HepG2 (cell line): Measurements from ENCODE around the gene DHX36. TPM values are rescaled to one million over a fixed set of nuclear protein-coding genes. Genes with fewer than 3 reads are reported as not detected.

ENCODE experiments used
- ATAC-seq: fragments of 200-7000 bp; cut with Tn5 transposase; 3 replicates; pipeline ENCODE4 v1.9.1; 2020; ENCODE audit warnings: mild to moderate bottlenecking, moderate library complexity
- BruUV-seq: library from RNA; stranded (reverse); fragments of 400-500 nt; replicated peaks from 2 replicates; lab custom pipeline; 2021; lab: Mats Ljungman, UMichigan
- CTCF ChIA-PET: fragments of 300-600 bp; formaldehyde crosslinking; extraction: SDS; loops from one replicate; lab custom pipeline; 2021; ENCODE audit warnings: low total read pairs, inconsistent platforms, low intra/inter-chr PET ratio; lab: Yijun Ruan, JAX
- POLR2A ChIA-PET: fragments of 350-600 bp; sonication (Branson Sonifier 250); formaldehyde crosslinking; loops from one replicate; lab custom pipeline; 2020; ENCODE audit warnings: antibody characterized with exemption, inconsistent platforms; lab: Yijun Ruan, JAX
- DNase-seq: peaks from one replicate; pipeline ENCODE4 v3.0.0-alpha.2; 2015; ENCODE audit warnings: low spot score
- FAIRE-seq: peaks from 3 replicates; lab custom pipeline; 2011; peaks lifted over from hg19 to GRCh38; lab: Jason Lieb, UNC
- H2AFZ ChIP-seq: one replicate; pipeline ENCODE4 v1.6.1; 2011; ENCODE audit warnings: low read length, inconsistent platforms
- H3K27ac ChIP-seq: fragments of 300-600 bp; 3 replicates; pipeline ENCODE4 v1.8.0; 2011; ENCODE audit warnings: mixed run types, mild to moderate bottlenecking, mixed read lengths, low read length, inconsistent platforms; ENCODE audit not compliant: insufficient read depth; ENCODE audit errors: extremely low read length
- H3K27me3 ChIP-seq, 2 experiments: fragments of 200-600 bp in 1 of 2; 2 replicates in 1 of 2; 3 replicates in 1 of 2; pipeline versions ENCODE4 v1.6.0 to v1.8.0; 2011; ENCODE audit warnings: low read length in 2 of 2, mild to moderate bottlenecking in 2 of 2, moderate library complexity in 2 of 2, inconsistent platforms in 1 of 2; ENCODE audit not compliant: insufficient read depth in 2 of 2, control insufficient read depth in 1 of 2
- H3K36me3 ChIP-seq, 2 experiments: fragments of 200-600 bp in 1 of 2; replicated peaks in 1 of 2; 2 replicates in 1 of 2; 3 replicates in 1 of 2; pipeline versions ENCODE4 v1.5.1 to v1.8.0; 2011; ENCODE audit warnings: low read length in 2 of 2, inconsistent platforms in 1 of 2; ENCODE audit not compliant: insufficient read depth in 2 of 2, control insufficient read depth in 1 of 2
- H3K4me1 ChIP-seq: 2 replicates; pipeline ENCODE4 v1.5.1; 2012; ENCODE audit warnings: low read length, inconsistent platforms; ENCODE audit not compliant: insufficient read depth
- H3K4me2 ChIP-seq: 2 replicates; pipeline ENCODE4 v1.6.0; 2011; ENCODE audit warnings: low read depth, low read length, inconsistent platforms
- H3K4me3 ChIP-seq, 3 experiments: fragments of 200-600 bp in 1 of 3; sonication (generic), shearing (Covaris generic) in 1 of 3; replicated peaks in 1 of 3; 2 replicates each; pipeline ENCODE4 v1.5.1; 2011 to 2016; ENCODE audit warnings: low read length in 3 of 3, inconsistent platforms in 2 of 3, low read depth in 2 of 3, mild to moderate bottlenecking in 2 of 3, control low read depth in 1 of 3, mixed read lengths in 1 of 3; ENCODE audit not compliant: insufficient read depth in 1 of 3
- H3K79me2 ChIP-seq: one replicate; pipeline ENCODE4 v1.6.1; 2011; ENCODE audit warnings: low read length, inconsistent platforms; ENCODE audit not compliant: insufficient read depth
- H3K9ac ChIP-seq: 2 replicates; pipeline ENCODE4 v1.6.0; 2011; ENCODE audit warnings: mild to moderate bottlenecking, low read depth, low read length, inconsistent platforms; ENCODE audit not compliant: insufficient read depth
- H3K9me3 ChIP-seq: 2 replicates; pipeline ENCODE4 v1.5.1; 2012; ENCODE audit warnings: mild to moderate bottlenecking, low read length
- H4K20me1 ChIP-seq: 2 replicates; pipeline ENCODE4 v1.6.0; 2011; ENCODE audit warnings: inconsistent platforms, mild to moderate bottlenecking, low read length, moderate library complexity; ENCODE audit not compliant: insufficient read depth
- AKAP8 ChIP-seq: sonication (generic); formaldehyde crosslinking; IDR thresholded peaks from 2 replicates; pipeline ENCODE4 v1.5.1; 2020; ENCODE audit warnings: mild to moderate bottlenecking, missing genetic modification reagents
- ARID2 ChIP-seq: sonication (generic); formaldehyde crosslinking; IDR thresholded peaks from 2 replicates; pipeline ENCODE4 v1.8.1; 2022; ENCODE audit warnings: mild to moderate bottlenecking, missing genetic modification reagents, borderline replicate concordance
- ATF7-NPFF ChIP-seq: sonication (generic); formaldehyde crosslinking; IDR thresholded peaks from 2 replicates; pipeline ENCODE4 v1.8.1; 2023; ENCODE audit warnings: mild to moderate bottlenecking, low read depth, missing genetic modification reagents, moderate library complexity
- FIP1L1 ChIP-seq: fragments of 200-400 bp; formaldehyde crosslinking; IDR thresholded peaks from 2 replicates; pipeline ENCODE4 v1.6.1; 2018; ENCODE audit warnings: low read depth, mild to moderate bottlenecking, low read length, moderate library complexity, borderline replicate concordance; ENCODE audit not compliant: insufficient read depth
- NR2F1 ChIP-seq, 2 experiments: fragments of 450-650 bp in 1 of 2; formaldehyde crosslinking in 1 of 2; IDR thresholded peaks; 2 replicates each; pipeline versions ENCODE4 v1.5.0 to v1.6.1; 2016 to 2020; ENCODE audit warnings: mild to moderate bottlenecking in 1 of 2, missing compliant biosample characterization in 1 of 2, missing genetic modification reagents in 1 of 2, moderate library complexity in 1 of 2
- ZNF101 ChIP-seq: sonication (generic); formaldehyde crosslinking; IDR thresholded peaks from 2 replicates; pipeline ENCODE4 v1.4.0; 2020; ENCODE audit warnings: mild to moderate bottlenecking, low read depth, missing genetic modification reagents, borderline replicate concordance
- ZNF232 ChIP-seq: sonication (generic); formaldehyde crosslinking; IDR thresholded peaks from 2 replicates; pipeline ENCODE4 v1.4.0; 2020; ENCODE audit warnings: missing genetic modification reagents, borderline replicate concordance
- ZNF274 ChIP-seq: sonication (generic); formaldehyde crosslinking; IDR thresholded peaks from 2 replicates; pipeline ENCODE4 v1.5.1; 2020; ENCODE audit warnings: mild to moderate bottlenecking, missing genetic modification reagents
- ZNF292 ChIP-seq: sonication (generic); formaldehyde crosslinking; IDR thresholded peaks from 2 replicates; pipeline ENCODE4 v1.8.1; 2022; ENCODE audit warnings: mild to moderate bottlenecking, low read depth, missing genetic modification reagents, borderline replicate concordance
- ZNF598 ChIP-seq: sonication (generic); formaldehyde crosslinking; IDR thresholded peaks from 2 replicates; pipeline ENCODE4 v1.5.1; 2020; ENCODE audit warnings: mild to moderate bottlenecking, missing genetic modification reagents, borderline replicate concordance
- WGBS: methylation state at CpG from one replicate; pipeline ENCODE4 v1.1.6; 2017; ENCODE audit warnings: low lambda C conversion rate; 5-methylcytosine and 5-hydroxymethylcytosine counted together
- in situ Hi-C: cut with HindIII; loops from 2 replicates; pipeline ENCODE4 v1.10.0; 2017; ENCODE audit warnings: low pct_unique_long_range_greater_than_20kb; ENCODE audit not compliant: extremely low pct_ligation_motif_present
- intact Hi-C: fragments of 100-400 bp; cut with micrococcal nuclease; formaldehyde crosslinking; loops from one replicate; pipeline ENCODE4 v1.10.0; 2022; ENCODE audit not compliant: unreplicated experiment
- polyA plus RNA-seq, 8 experiments: library from polyadenylated mRNA; depleted of rRNA in 3 of 8; stranded (reverse) in 7 of 8; unstranded in 1 of 8; fragments of >200 nt; fragmentation: Illumina TruSeq in 4 of 8; extraction: Trizol in 4 of 8; gene quantifications; 2 replicates each; pipeline versions ENCODE4 v1.2.1 to v1.2.3, GENCODE V29; 2011 to 2016; ENCODE audit warnings: low read depth in 4 of 8, missing spikeins in 1 of 8, mixed read lengths in 1 of 8; ENCODE audit not compliant: insufficient read depth in 1 of 8
- total RNA-seq, 5 experiments: library from RNA; depleted of rRNA; stranded (reverse); fragments of >200 nt; fragmentation: Illumina TruSeq; extraction: Trizol; gene quantifications; 2 replicates each; pipeline ENCODE4 v1.2.3, GENCODE V29; 2016; ENCODE audit warnings: low read depth in 1 of 5
- TF ChIP-seq, protein P1 (sequence below): sonication (generic); formaldehyde crosslinking; IDR thresholded peaks from 2 replicates; pipeline ENCODE4 v1.4.0; 2020; ENCODE audit warnings: mild to moderate bottlenecking, missing genetic modification reagents
- TF ChIP-seq, protein P2 (sequence below): sonication (generic); formaldehyde crosslinking; IDR thresholded peaks from 2 replicates; pipeline ENCODE4 v1.4.0; 2020; ENCODE audit warnings: missing genetic modification reagents

The DHX36 gene
- total and polyA plus RNA-seq, 2 of the 13 experiments (the other 11 are each of a cell fraction or from before 2014, with no cell fraction given), result 30.3 to 44.2 TPM

DNA sequence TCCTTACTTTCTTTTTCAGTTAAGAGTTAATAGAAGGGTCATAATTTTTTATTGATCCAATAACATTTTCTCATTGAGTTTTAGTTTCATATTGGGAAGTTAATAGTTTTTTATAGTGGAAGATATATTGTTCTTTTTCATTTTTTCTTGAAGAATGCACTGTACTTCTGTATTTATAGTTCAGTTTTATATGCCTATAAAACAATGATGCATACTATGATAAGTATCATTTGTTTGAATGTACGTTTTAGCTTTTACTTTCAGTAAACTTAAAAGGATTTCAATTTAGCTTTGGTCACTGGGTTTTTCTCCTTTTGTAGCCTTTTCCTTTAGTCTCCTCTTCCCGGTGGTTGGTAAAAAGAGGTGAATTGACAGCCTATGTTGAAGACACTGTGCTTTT lies 98.8 kb downstream of the DHX36 start:
- 38% methylated on average over 2 of the region's 2 CpGs for WGBS
- H3K36me3 ChIP-seq, result no peaks in the 10 kb centered on the region
- H3K79me2 ChIP-seq, result no peaks in the 10 kb centered on the region
- H4K20me1 ChIP-seq, result no peaks in the 10 kb centered on the region
- peaks cover 6% of the 10 kb centered on the region; the same call in 1 of the 2 replicates for H3K4me1 ChIP-seq
- CTCF ChIA-PET, result no interaction called here
- POLR2A ChIA-PET, result no interaction called here
- DNase-seq (no peak), FAIRE-seq (no peak), ATAC-seq (no peak)
- intact Hi-C loops, result loop anchor here (10.0 kb wide), 1 partner anchor 101 kb away; the partner anchor contains the start of gene ARHGEF26
- no peak overlapping the region for H2AFZ ChIP-seq
- H3K27ac ChIP-seq, result no peak overlapping the region
- in situ Hi-C loops, result no loop called here
- BruUV-seq, result no TSS peak
- no peaks in the 10 kb centered on the region for H3K9me3 ChIP-seq
- no peak overlapping the region for H3K4me3 ChIP-seq
- no peaks in the 10 kb centered on the region for H3K27me3 ChIP-seq
- no peak overlapping the region for H3K4me2 ChIP-seq
- no peak overlapping the region for H3K9ac ChIP-seq
- TF ChIP-seq FIP1L1 (no peak), NR2F1 (CRISPR knock-in tag; IDR thresholded peaks at IDR 0.05) (no peak), ZNF101 (no peak), ZNF292 (no peak), ZNF232 (no peak), ZNF598 (no peak), ARID2 (CRISPR knock-in tag) (no peak), ZNF274 (no peak), AKAP8 (CRISPR knock-in tag) (no peak), ATF7-NPFF (no peak)
- TF ChIP-seq, protein P1, sequence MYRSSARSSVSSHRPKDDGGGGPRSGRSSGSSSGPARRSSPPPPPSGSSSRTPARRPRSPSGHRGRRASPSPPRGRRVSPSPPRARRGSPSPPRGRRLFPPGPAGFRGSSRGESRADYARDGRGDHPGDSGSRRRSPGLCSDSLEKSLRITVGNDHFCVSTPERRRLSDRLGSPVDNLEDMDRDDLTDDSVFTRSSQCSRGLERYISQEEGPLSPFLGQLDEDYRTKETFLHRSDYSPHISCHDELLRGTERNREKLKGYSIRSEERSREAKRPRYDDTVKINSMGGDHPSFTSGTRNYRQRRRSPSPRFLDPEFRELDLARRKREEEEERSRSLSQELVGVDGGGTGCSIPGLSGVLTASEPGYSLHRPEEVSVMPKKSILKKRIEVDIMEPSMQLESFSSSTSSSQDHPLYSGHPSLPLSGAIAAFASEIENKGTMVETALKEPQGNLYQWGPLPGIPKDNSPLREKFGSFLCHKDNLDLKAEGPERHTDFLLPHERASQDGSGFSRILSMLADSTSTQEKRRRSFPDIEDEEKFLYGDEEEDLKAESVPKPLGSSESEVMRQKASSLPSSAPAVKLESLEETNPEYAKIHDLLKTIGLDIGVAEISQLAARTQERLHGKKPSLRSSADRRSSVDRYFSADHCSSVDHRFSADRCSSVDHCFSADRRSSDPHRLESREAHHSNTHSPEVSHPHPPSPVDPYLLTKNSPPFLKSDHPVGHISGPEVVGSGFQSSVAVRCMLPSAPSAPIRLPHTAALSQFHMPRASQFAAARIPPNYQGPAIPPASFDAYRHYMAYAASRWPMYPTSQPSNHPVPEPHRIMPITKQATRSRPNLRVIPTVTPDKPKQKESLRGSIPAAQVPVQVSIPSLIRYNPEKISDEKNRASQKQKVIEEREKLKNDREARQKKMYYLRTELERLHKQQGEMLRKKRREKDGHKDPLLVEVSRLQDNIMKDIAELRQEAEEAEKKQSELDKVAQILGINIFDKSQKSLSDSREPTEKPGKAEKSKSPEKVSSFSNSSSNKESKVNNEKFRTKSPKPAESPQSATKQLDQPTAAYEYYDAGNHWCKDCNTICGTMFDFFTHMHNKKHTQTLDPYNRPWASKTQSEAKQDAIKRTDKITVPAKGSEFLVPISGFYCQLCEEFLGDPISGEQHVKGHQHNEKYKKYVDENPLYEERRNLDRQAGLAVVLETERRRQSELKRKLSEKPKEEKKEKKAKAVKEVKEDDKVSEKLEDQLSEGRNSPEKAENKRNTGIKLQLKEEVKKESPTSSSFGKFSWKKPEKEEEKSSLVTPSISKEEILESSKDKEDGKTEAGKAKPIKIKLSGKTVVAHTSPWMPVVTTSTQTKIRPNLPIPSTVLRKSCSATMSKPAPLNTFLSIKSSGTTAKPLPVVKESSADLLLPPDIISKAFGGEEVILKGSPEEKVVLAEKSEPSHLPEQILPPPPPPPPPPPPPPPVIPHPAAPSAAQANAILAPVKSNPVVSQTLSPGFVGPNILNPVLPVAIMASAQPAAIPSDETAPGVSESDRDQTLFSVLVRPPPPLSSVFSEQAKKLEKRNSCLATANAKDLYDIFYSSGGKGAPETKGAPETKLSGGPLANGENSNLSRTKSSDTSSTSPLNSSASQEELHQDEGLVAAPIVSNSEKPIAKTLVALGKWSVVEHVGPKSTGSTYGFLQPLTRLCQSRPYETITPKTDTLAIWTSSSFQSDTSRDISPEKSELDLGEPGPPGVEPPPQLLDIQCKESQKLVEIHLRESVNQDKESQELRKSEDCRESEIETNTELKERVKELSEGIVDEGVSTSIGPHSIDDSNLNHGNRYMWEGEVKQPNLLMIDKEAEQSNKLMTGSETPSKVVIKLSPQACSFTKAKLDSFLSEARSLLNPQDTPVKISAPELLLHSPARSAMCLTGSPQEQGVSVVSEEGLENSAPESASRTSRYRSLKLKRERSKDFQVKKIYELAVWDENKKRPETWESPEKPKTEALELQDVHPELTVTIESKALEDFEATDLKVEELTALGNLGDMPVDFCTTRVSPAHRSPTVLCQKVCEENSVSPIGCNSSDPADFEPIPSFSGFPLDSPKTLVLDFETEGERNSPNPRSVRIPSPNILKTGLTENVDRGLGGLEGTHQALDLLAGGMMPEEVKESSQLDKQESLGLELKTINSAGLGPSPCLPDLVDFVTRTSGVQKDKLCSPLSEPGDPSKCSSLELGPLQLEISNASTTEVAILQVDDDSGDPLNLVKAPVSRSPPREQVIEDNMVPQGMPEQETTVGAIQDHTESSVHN (CRISPR knock-in tag), result no peak
- TF ChIP-seq, protein P2, sequence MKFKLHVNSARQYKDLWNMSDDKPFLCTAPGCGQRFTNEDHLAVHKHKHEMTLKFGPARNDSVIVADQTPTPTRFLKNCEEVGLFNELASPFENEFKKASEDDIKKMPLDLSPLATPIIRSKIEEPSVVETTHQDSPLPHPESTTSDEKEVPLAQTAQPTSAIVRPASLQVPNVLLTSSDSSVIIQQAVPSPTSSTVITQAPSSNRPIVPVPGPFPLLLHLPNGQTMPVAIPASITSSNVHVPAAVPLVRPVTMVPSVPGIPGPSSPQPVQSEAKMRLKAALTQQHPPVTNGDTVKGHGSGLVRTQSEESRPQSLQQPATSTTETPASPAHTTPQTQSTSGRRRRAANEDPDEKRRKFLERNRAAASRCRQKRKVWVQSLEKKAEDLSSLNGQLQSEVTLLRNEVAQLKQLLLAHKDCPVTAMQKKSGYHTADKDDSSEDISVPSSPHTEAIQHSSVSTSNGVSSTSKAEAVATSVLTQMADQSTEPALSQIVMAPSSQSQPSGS (CRISPR knock-in tag), result no peak
